ENCODE data around the gene RPAP2.

DNA sequence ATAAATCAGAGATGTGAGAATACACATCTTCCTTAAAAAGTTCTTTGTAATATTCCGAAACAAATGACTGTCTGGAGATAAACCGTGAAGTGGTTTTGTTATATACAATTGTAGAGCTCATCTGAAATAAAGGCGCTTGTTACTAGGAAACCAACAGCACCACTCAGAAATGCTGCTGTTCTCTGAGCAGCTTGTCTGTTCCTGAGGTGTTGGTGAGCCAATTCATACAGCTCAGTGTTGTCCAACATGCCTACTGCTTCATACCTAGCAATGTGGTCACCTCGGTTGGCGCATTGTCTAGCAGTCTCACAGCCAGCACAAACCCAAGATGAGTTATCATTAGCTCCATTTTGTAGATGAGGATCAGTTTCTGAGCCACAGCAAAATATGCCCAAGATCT lies 143.5 kb downstream of the RPAP2 start:
- TF ChIP-seq ZFX (IDR thresholded peaks at IDR 0.05) (no peak), POLR2AphosphoS5 (IDR thresholded peaks at IDR 0.05; ENCODE audit: low read depth, low read length) (no peak), CTCF (IDR thresholded peaks at IDR 0.05 in 2 of 3, conservative IDR thresholded peaks at IDR 0.05 in 1 of 3; ENCODE audit: borderline replicate concordance in 1 of 3, insufficient read depth in 1 of 3, low read depth in 2 of 3, low read length in 2 of 3) (no peak), SIN3A (IDR thresholded peaks at IDR 0.05; ENCODE audit: low read depth) (no peak), POLR2A (IDR thresholded peaks at IDR 0.05; ENCODE audit: borderline replicate concordance, extremely low read depth, insufficient read depth, insufficient read length) (no peak), EZH2 (IDR thresholded peaks at IDR 0.05) (no peak), EZH2phosphoT487 (IDR thresholded peaks at IDR 0.05; ENCODE audit: borderline replicate concordance) (no peak), ZNF274 (IDR thresholded peaks at IDR 0.05; ENCODE audit: low read depth, low read length) (no peak), SRF (IDR thresholded peaks at IDR 0.05; ENCODE audit: low read depth) (no peak)
- TF ChIP-seq, protein P1, sequence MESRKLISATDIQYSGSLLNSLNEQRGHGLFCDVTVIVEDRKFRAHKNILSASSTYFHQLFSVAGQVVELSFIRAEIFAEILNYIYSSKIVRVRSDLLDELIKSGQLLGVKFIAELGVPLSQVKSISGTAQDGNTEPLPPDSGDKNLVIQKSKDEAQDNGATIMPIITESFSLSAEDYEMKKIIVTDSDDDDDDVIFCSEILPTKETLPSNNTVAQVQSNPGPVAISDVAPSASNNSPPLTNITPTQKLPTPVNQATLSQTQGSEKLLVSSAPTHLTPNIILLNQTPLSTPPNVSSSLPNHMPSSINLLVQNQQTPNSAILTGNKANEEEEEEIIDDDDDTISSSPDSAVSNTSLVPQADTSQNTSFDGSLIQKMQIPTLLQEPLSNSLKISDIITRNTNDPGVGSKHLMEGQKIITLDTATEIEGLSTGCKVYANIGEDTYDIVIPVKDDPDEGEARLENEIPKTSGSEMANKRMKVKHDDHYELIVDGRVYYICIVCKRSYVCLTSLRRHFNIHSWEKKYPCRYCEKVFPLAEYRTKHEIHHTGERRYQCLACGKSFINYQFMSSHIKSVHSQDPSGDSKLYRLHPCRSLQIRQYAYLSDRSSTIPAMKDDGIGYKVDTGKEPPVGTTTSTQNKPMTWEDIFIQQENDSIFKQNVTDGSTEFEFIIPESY (IDR thresholded peaks at IDR 0.05; ENCODE audit: extremely low read depth, insufficient replicate concordance, low read length), result no peak
